Endothelial cell of umbilical vein (primary cell): ENCODE data around the gene RPGRIP1L. TPM values are rescaled to one million over a fixed set of nuclear protein-coding genes. Genes with fewer than 3 reads are reported as not detected.

Experiments
- BruUV-seq: library from RNA; stranded (reverse); fragments of 400-500 nt; replicated peaks from 2 replicates; lab custom pipeline; 2021; lab: Mats Ljungman, UMichigan
- CTCF ChIA-PET: fragments of 300-600, 350-600 bp; sonication (Branson Sonifier 250); formaldehyde crosslinking; loops from one replicate; lab custom pipeline; 2021; ENCODE audit warnings: antibody characterized with exemption, inconsistent platforms; lab: Charles Lee
- POLR2A ChIA-PET: fragments of 300-600, 350-600 bp; sonication (Branson Sonifier 250); formaldehyde crosslinking; loops from one replicate; lab custom pipeline; 2021; ENCODE audit warnings: antibody characterized with exemption, inconsistent platforms; lab: Charles Lee
- DNase-seq: peaks from one replicate; pipeline ENCODE4 v3.0.0-alpha.2; 2011; ENCODE audit warnings: low read depth, low spot score
- FAIRE-seq: peaks from 2 replicates; lab custom pipeline; 2011; peaks lifted over from hg19 to GRCh38; lab: Jason Lieb, UNC
- H2AFZ ChIP-seq: 2 replicates; pipeline ENCODE4 v1.6.0; 2012; ENCODE audit warnings: low read depth, low read length, control low read depth, inconsistent platforms
- H3K27ac ChIP-seq: 2 replicates; pipeline ENCODE4 v1.5.1; 2011; ENCODE audit warnings: low read depth, mild to moderate bottlenecking, control low read depth, low read length, moderate library complexity; ENCODE audit not compliant: insufficient read depth
- H3K27me3 ChIP-seq, 2 experiments: 2 replicates each; pipeline versions ENCODE4 v1.6.0 to v1.6.1; 2011; ENCODE audit warnings: low read length in 2 of 2, mixed read lengths in 1 of 2; ENCODE audit not compliant: control insufficient read depth in 2 of 2, insufficient read depth in 2 of 2
- H3K36me3 ChIP-seq, 2 experiments: 2 replicates in 1 of 2; 3 replicates in 1 of 2; pipeline ENCODE4 v1.5.1; 2011; ENCODE audit warnings: low read length in 2 of 2, mild to moderate bottlenecking in 1 of 2, moderate library complexity in 1 of 2; ENCODE audit not compliant: control insufficient read depth in 2 of 2, insufficient read depth in 2 of 2; ENCODE audit errors: extremely low read depth in 1 of 2
- H3K4me1 ChIP-seq: 3 replicates; pipeline ENCODE4 v1.5.1; 2011; ENCODE audit warnings: mild to moderate bottlenecking, low read length; ENCODE audit not compliant: control insufficient read depth, insufficient read depth; ENCODE audit errors: extremely low read depth
- H3K4me2 ChIP-seq: 2 replicates; pipeline ENCODE4 v1.6.1; 2011; ENCODE audit warnings: low read length, control low read depth, mixed read lengths; ENCODE audit not compliant: insufficient read depth
- H3K4me3 ChIP-seq, 3 experiments: fragments of 200-600 bp in 1 of 3; sonication (generic), shearing (Covaris generic) in 1 of 3; replicated peaks in 1 of 3; 2 replicates each; pipeline ENCODE4 v1.5.1; 2011 to 2016; ENCODE audit warnings: control low read depth in 3 of 3, low read length in 3 of 3, mild to moderate bottlenecking in 2 of 3, inconsistent platforms in 1 of 3, low read depth in 1 of 3, moderate library complexity in 1 of 3; ENCODE audit not compliant: insufficient read depth in 1 of 3
- H3K79me2 ChIP-seq: 2 replicates; pipeline ENCODE4 v1.6.0; 2012; ENCODE audit warnings: low read length, inconsistent platforms; ENCODE audit not compliant: control insufficient read depth, insufficient read depth
- H3K9ac ChIP-seq: replicated peaks from 2 replicates; pipeline ENCODE3; 2011; ENCODE audit warnings: low read length, control low read depth; ENCODE audit not compliant: insufficient read depth; ENCODE audit errors: extremely low read depth
- H3K9me1 ChIP-seq: replicated peaks from 3 replicates; pipeline ENCODE4 v1.6.0; 2011; ENCODE audit warnings: mild to moderate bottlenecking, low read length; ENCODE audit not compliant: control insufficient read depth, insufficient read depth; ENCODE audit errors: extremely low read depth
- H3K9me3 ChIP-seq: replicated peaks from 2 replicates; pipeline ENCODE4 v1.5.1; 2012; ENCODE audit warnings: low read length, inconsistent platforms; ENCODE audit not compliant: control insufficient read depth, insufficient read depth
- H4K20me1 ChIP-seq: replicated peaks from 2 replicates; pipeline ENCODE3; 2011; ENCODE audit warnings: mild to moderate bottlenecking, low read length; ENCODE audit not compliant: control insufficient read depth, insufficient read depth; ENCODE audit errors: extremely low read depth
- EZH2 ChIP-seq: IDR thresholded peaks from 2 replicates; pipeline ENCODE4 v1.6.1; 2012; ENCODE audit warnings: borderline replicate concordance, low read depth, mild to moderate bottlenecking, moderate library complexity, low read length, inconsistent platforms; ENCODE audit not compliant: severe bottlenecking
- FOS ChIP-seq: IDR thresholded peaks from 2 replicates; pipeline ENCODE4 v1.6.1; 2011; ENCODE audit warnings: mild to moderate bottlenecking, low read length, moderate library complexity, borderline replicate concordance; ENCODE audit not compliant: insufficient read depth
- JUN ChIP-seq: IDR thresholded peaks from 2 replicates; pipeline ENCODE4 v1.6.1; 2011; ENCODE audit warnings: borderline replicate concordance, low read depth; ENCODE audit not compliant: insufficient read length, insufficient read depth
- POLR2A ChIP-seq: IDR thresholded peaks from 2 replicates; pipeline ENCODE4 v1.6.1; 2012; ENCODE audit warnings: low read depth, mild to moderate bottlenecking, control low read depth, low read length
- POLR2AphosphoS5 ChIP-seq: IDR thresholded peaks from 2 replicates; pipeline ENCODE4 v1.6.1; 2012; ENCODE audit warnings: low read depth, mild to moderate bottlenecking, control low read depth, low read length, moderate library complexity; ENCODE audit not compliant: insufficient read depth
- dilution Hi-C: fragments of 300-500 bp; cut with MboI; formaldehyde crosslinking; loops from one replicate; pipeline ENCODE4 v1.15.0; 2019; ENCODE audit warnings: low sequenced_read_pairs; ENCODE audit not compliant: extremely low pct_ligation_motif_present
- intact Hi-C: fragments of 100-400 bp; cut with micrococcal nuclease; formaldehyde crosslinking; loops from one replicate; pipeline ENCODE4 v1.10.0; 2022
- polyA plus RNA-seq, 4 experiments: library from polyadenylated mRNA; depleted of rRNA in 3 of 4; stranded (reverse) in 3 of 4; unstranded in 1 of 4; fragments of >200 nt; gene quantifications; 2 replicates each; pipeline versions ENCODE4 v1.2.1 to v1.2.3, GENCODE V29; 2011 to 2012; ENCODE audit warnings: missing spikeins in 1 of 4
- total RNA-seq: library from RNA; stranded (reverse); gene quantifications from 2 replicates; pipeline ENCODE4 v1.2.3, GENCODE V29; 2021
- TF ChIP-seq, protein P1 (sequence below), 2 donors: IDR thresholded peaks; 1 replicate in 1 of 2; 2 replicates in 1 of 2; pipeline ENCODE4 v1.5.1; 2011; ENCODE audit warnings: low read length in 2 of 2, mild to moderate bottlenecking in 2 of 2, moderate library complexity in 2 of 2, control low read depth in 1 of 2, inconsistent platforms in 1 of 2, low read depth in 1 of 2; ENCODE audit not compliant: insufficient read depth in 1 of 2; ENCODE audit errors: extremely low read depth in 1 of 2
- TF ChIP-seq, protein P2 (sequence below): IDR thresholded peaks from 2 replicates; pipeline ENCODE4 v1.6.1; 2011; ENCODE audit not compliant: insufficient read depth, insufficient read length

Gene RPGRIP1L
- total and polyA plus RNA-seq, 2 donors (not counting 3 experiments of a cell fraction or from before 2014, with no cell fraction given) = 3.2 to 13.2 TPM

- H3K9me1 ChIP-seq = no peaks in the 10 kb centered on the region
- intact Hi-C loops = no loop called here
- BruUV-seq = no TSS peak
- dilution Hi-C loops = no loop called here
- H3K27ac ChIP-seq = no peak overlapping the region
- H2AFZ ChIP-seq = no peak overlapping the region
- H3K27me3 ChIP-seq = no peaks in the 10 kb centered on the region
- POLR2A ChIA-PET = no interaction called here
- FAIRE-seq (no peak), DNase-seq (no peak)
- no peaks in the 10 kb centered on the region for H3K9me3 ChIP-seq
- CTCF ChIA-PET = interaction anchor here (0.5 kb wide), 1 partner anchor 75 kb away, joined by 3 read pairs; no protein-coding TSS in a partner anchor
- no peaks in the 10 kb centered on the region for H3K4me1 ChIP-seq
- no peak overlapping the region for H3K9ac ChIP-seq
- TF ChIP-seq POLR2A (no peak), EZH2 (no peak), JUN (no peak), FOS (no peak)
- TF ChIP-seq, protein P1, sequence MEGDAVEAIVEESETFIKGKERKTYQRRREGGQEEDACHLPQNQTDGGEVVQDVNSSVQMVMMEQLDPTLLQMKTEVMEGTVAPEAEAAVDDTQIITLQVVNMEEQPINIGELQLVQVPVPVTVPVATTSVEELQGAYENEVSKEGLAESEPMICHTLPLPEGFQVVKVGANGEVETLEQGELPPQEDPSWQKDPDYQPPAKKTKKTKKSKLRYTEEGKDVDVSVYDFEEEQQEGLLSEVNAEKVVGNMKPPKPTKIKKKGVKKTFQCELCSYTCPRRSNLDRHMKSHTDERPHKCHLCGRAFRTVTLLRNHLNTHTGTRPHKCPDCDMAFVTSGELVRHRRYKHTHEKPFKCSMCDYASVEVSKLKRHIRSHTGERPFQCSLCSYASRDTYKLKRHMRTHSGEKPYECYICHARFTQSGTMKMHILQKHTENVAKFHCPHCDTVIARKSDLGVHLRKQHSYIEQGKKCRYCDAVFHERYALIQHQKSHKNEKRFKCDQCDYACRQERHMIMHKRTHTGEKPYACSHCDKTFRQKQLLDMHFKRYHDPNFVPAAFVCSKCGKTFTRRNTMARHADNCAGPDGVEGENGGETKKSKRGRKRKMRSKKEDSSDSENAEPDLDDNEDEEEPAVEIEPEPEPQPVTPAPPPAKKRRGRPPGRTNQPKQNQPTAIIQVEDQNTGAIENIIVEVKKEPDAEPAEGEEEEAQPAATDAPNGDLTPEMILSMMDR (IDR thresholded peaks at IDR 0.05; ENCODE audit: extremely low read depth in 1 of 2, insufficient read depth in 1 of 2, low read depth in 1 of 2, low read length in 2 of 2) = no peak
- TF ChIP-seq, protein P2, sequence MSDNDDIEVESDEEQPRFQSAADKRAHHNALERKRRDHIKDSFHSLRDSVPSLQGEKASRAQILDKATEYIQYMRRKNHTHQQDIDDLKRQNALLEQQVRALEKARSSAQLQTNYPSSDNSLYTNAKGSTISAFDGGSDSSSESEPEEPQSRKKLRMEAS = no peak
- no peak overlapping the region for H3K4me3 ChIP-seq
- H3K36me3 ChIP-seq = no peaks in the 10 kb centered on the region
- H3K79me2 ChIP-seq = peaks cover 53% of the 10 kb centered on the region
- H4K20me1 ChIP-seq = peaks cover 4% of the 10 kb centered on the region
- no peak overlapping the region for H3K4me2 ChIP-seq
These were observed 8.4 kb upstream of the RPGRIP1L start for GRCh38 chr16:53712065-53712464.

DNA sequence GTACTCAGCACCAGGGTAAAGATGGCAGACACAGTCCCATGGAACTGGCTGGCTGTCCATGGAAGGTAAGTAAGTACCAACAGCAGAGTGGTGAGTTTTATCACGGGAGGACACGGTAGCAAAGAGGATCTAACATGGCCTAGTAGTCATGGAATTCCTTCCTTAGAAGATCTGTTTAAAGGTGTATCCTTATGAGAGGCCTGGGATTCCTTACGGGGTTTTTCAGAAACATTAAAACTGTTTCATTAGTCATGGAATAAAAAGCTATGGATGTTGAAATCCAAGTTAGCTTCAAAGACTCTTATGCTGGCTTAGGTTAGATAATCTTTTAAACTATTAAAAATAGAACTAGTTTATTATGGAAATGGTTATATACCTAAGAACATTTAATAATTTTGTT lies 7.7 kb upstream of the RPGRIP1L start:
- H3K4me3 ChIP-seq = no peak overlapping the region
- TF ChIP-seq EZH2 = no peak
- TF ChIP-seq POLR2AphosphoS5 = no peak
- TF ChIP-seq POLR2A = no peak
- TF ChIP-seq, protein P1 (IDR thresholded peaks at IDR 0.05; ENCODE audit: extremely low read depth in 1 of 2, insufficient read depth in 1 of 2, low read depth in 1 of 2, low read length in 2 of 2) = no peak
- TF ChIP-seq, protein P2 = no peak
- H3K27ac ChIP-seq = no peak overlapping the region
- no peaks in the 10 kb centered on the region for H3K9me3 ChIP-seq
- peaks cover 4% of the 10 kb centered on the region for H4K20me1 ChIP-seq
- no peaks in the 10 kb centered on the region for H3K4me1 ChIP-seq
- H3K9me1 ChIP-seq = no peaks in the 10 kb centered on the region
- ChIA-PET CTCF (no interaction called here), POLR2A (no interaction called here)
- peaks cover 56% of the 10 kb centered on the region for H3K79me2 ChIP-seq
- no peak overlapping the region for H3K4me2 ChIP-seq
- intact Hi-C loops = no loop called here
- BruUV-seq = no TSS peak
- DNase-seq = no peak
- H3K36me3 ChIP-seq = no peaks in the 10 kb centered on the region
- FAIRE-seq = no peak
- H2AFZ ChIP-seq = no peak overlapping the region
- dilution Hi-C loops = no loop called here
- no peak overlapping the region for H3K9ac ChIP-seq
- no peaks in the 10 kb centered on the region for H3K27me3 ChIP-seq
